ENCODE results near the gene DSCAM. TPM values are rescaled to one million over a fixed set of nuclear protein-coding genes. Genes with fewer than 3 reads are reported as not detected.

Gene DSCAM
- polyA plus RNA-seq, 3 donors, result not detected

- Histone ChIP-seq H3K9ac (ENCODE audit: insufficient read depth, low read length, poor library complexity, severe bottlenecking) (no peak overlapping the region), H4K20me1 (ENCODE audit: insufficient read depth, low read length) (no peaks in the 10 kb centered on the region), H3K9me3 (replicated peaks in 1 of 2; ENCODE audit: control insufficient read depth in 1 of 2, insufficient read depth in 1 of 2, low read length in 2 of 2) (no peaks in the 10 kb centered on the region), H3K27me3 (ENCODE audit: control insufficient read depth in 2 of 2, insufficient read depth in 2 of 2, low read length in 2 of 2) (no peaks in the 10 kb centered on the region), H3K4me3 (replicated peaks in 1 of 3; ENCODE audit: low read depth in 2 of 3, low read length in 3 of 3) (no peak overlapping the region), H3K36me3 (replicated peaks in 1 of 2; ENCODE audit: control insufficient read depth in 1 of 2, insufficient read depth in 2 of 2, low read length in 2 of 2) (no peaks in the 10 kb centered on the region), H3K4me2 (replicated peaks; ENCODE audit: extremely low read depth, low read length, poor library complexity, severe bottlenecking) (no peak overlapping the region), H3K79me2 (ENCODE audit: insufficient read depth, low read length) (no peaks in the 10 kb centered on the region), H3K4me1 (ENCODE audit: control insufficient read depth in 1 of 2, insufficient read depth in 2 of 2, low read length in 2 of 2) (no peaks in the 10 kb centered on the region), H2AFZ (ENCODE audit: insufficient read depth, low read depth, low read length, poor library complexity, severe bottlenecking) (no peak overlapping the region), H3K27ac (ENCODE audit: low read depth in 1 of 2, low read length in 2 of 2) (no peak overlapping the region)
- no peak for DNase-seq
- Mint-ChIP-seq H3K27me3 (ENCODE audit: low read depth in 3 of 3) (peaks cover 0 to 5% (median 2%) of the 10 kb centered on the region in 3 donors), H3K9me3 (no peaks in the 10 kb centered on the region), H3K27ac (no peak overlapping the region), H3K4me3 (no peak overlapping the region), H3K4me1 (no peaks in the 10 kb centered on the region), H3K36me3 (no peaks in the 10 kb centered on the region)
- TF ChIP-seq, protein P1, sequence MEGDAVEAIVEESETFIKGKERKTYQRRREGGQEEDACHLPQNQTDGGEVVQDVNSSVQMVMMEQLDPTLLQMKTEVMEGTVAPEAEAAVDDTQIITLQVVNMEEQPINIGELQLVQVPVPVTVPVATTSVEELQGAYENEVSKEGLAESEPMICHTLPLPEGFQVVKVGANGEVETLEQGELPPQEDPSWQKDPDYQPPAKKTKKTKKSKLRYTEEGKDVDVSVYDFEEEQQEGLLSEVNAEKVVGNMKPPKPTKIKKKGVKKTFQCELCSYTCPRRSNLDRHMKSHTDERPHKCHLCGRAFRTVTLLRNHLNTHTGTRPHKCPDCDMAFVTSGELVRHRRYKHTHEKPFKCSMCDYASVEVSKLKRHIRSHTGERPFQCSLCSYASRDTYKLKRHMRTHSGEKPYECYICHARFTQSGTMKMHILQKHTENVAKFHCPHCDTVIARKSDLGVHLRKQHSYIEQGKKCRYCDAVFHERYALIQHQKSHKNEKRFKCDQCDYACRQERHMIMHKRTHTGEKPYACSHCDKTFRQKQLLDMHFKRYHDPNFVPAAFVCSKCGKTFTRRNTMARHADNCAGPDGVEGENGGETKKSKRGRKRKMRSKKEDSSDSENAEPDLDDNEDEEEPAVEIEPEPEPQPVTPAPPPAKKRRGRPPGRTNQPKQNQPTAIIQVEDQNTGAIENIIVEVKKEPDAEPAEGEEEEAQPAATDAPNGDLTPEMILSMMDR (IDR thresholded peaks at IDR 0.05), result no peak
- intact Hi-C loops (cut with micrococcal nuclease), result loop anchor here in 1 of 2 donors (5.0 to 10.0 kb wide), 2 partner anchors 933 to 995 kb away; no protein-coding TSS in a partner anchor
- 86% methylated on average over 5 of the region's 5 CpGs for WGBS (ENCODE audit: insufficient coverage)
These were observed 707.3 kb downstream of the DSCAM start for GRCh38 chr21:40139636-40140035.

DNA sequence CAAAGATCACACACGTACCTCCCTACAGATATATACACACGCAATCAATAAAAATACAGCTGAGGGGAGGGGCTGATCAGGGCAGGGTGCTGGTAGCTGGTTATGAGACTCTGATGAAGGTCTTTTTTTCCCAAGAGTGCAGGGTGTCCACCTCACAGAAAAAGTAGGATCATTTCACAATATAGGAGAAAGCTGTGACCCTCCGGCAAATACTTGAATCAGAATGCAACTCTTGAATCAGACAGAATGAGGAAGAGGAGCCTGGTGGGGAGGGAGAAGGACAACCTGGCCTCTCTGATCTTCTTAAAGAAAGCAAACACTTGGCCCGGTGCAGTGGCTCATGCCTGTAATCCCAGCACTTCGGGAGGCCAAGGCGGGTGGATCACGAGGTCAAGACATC, 710.4 kb downstream of the DSCAM start:
- TF ChIP-seq, protein P1 (IDR thresholded peaks at IDR 0.05), result no peak
- Histone ChIP-seq H3K27me3 (ENCODE audit: control insufficient read depth in 2 of 2, insufficient read depth in 2 of 2, low read length in 2 of 2) (no peaks in the 10 kb centered on the region), H4K20me1 (ENCODE audit: insufficient read depth, low read length) (no peaks in the 10 kb centered on the region), H3K4me3 (replicated peaks in 1 of 3; ENCODE audit: low read depth in 2 of 3, low read length in 3 of 3) (no peak overlapping the region), H3K4me1 (ENCODE audit: control insufficient read depth in 1 of 2, insufficient read depth in 2 of 2, low read length in 2 of 2) (no peaks in the 10 kb centered on the region), H3K27ac (ENCODE audit: low read depth in 1 of 2, low read length in 2 of 2) (no peak overlapping the region), H3K4me2 (replicated peaks; ENCODE audit: extremely low read depth, low read length, poor library complexity, severe bottlenecking) (no peak overlapping the region), H3K9me3 (replicated peaks in 1 of 2; ENCODE audit: control insufficient read depth in 1 of 2, insufficient read depth in 1 of 2, low read length in 2 of 2) (peaks cover 0 to 8% of the 10 kb centered on the region in 2 donors), H3K9ac (ENCODE audit: insufficient read depth, low read length, poor library complexity, severe bottlenecking) (no peak overlapping the region), H3K36me3 (replicated peaks in 1 of 2; ENCODE audit: control insufficient read depth in 1 of 2, insufficient read depth in 2 of 2, low read length in 2 of 2) (no peaks in the 10 kb centered on the region), H3K79me2 (ENCODE audit: insufficient read depth, low read length) (no peaks in the 10 kb centered on the region), H2AFZ (ENCODE audit: insufficient read depth, low read depth, low read length, poor library complexity, severe bottlenecking) (no peak overlapping the region)
- 100% methylated on average over 4 of the region's 7 CpGs for WGBS (ENCODE audit: insufficient coverage)
- no peak overlapping the region for H3K27ac Mint-ChIP-seq
- peaks cover 0 to 6% (median 2%) of the 10 kb centered on the region in 3 donors for H3K27me3 Mint-ChIP-seq (ENCODE audit: low read depth in 3 of 3)
- no peak for DNase-seq
- H3K36me3 Mint-ChIP-seq, result no peaks in the 10 kb centered on the region
- H3K4me3 Mint-ChIP-seq, result no peak overlapping the region
- H3K9me3 Mint-ChIP-seq, result peaks cover 0 to 7% (median 3%) of the 10 kb centered on the region in 7 donors
- H3K4me1 Mint-ChIP-seq, result no peaks in the 10 kb centered on the region
- intact Hi-C loops (cut with micrococcal nuclease), result no loop called here
